Effector CD4-positive, alpha-beta T cell (primary cell): ENCODE results near the gene YBX3.
"Not testable (repeated sequence)": the region's sequence is repeated elsewhere in the genome, so short reads cannot be mapped to it uniquely, and the experiment has no call there.

ENCODE experiments used
- DNase-seq: peaks from one replicate; pipeline ENCODE4 v3.0.0-alpha.2; 2020
- total RNA-seq: gene quantifications from one replicate; lab custom pipeline; 2026; lab: John Stamatoyannopoulos, UW

Gene YBX3
- total RNA-seq: 51.8 reads per million, percentile 69 among the genes with 10 or more reads in this experiment

GRCh38 chr12:10722905-10723746 lies at the start of gene YBX3:
Gene YBX3 (minus strand): TSS chr12:10723323. CDS start chr12:10723111, 212 bp downstream.
- no peak for DNase-seq

- DNase-seq: no peak
Measured at GRCh38 chr12:10771132-10771733, 48.1 kb upstream of the YBX3 start.

GRCh38 chr12:10759657-10760056 lies 36.5 kb upstream of the YBX3 start:
- no peak for DNase-seq

- no peak for DNase-seq
Measured at GRCh38 chr12:10756194-10756593, 33.1 kb upstream of the YBX3 start.

- DNase-seq: no peak
Measured at GRCh38 chr12:10753059-10753458, 29.9 kb upstream of the YBX3 start.

- DNase-seq: no peak
Measured at GRCh38 chr12:10750385-10750727, 27.2 kb upstream of the YBX3 start.

GRCh38 chr12:10749700-10750384 lies 26.7 kb upstream of the YBX3 start:
- peak; percentile 45 for DNase-seq

GRCh38 chr12:10747730-10748129 lies 24.6 kb upstream of the YBX3 start:
- no peak for DNase-seq

- DNase-seq: not testable (repeated sequence)
Measured at GRCh38 chr12:10743420-10743819, 20.3 kb upstream of the YBX3 start.

- no peak for DNase-seq
Measured at GRCh38 chr12:10741845-10742244, 18.7 kb upstream of the YBX3 start.

GRCh38 chr12:10740182-10740581 lies 17.1 kb upstream of the YBX3 start:
- DNase-seq: no peak

GRCh38 chr12:10739157-10740118 lies 16.3 kb upstream of the YBX3 start:
- DNase-seq: no peak

GRCh38 chr12:10737249-10737648 lies 14.1 kb upstream of the YBX3 start:
- DNase-seq: no peak

GRCh38 chr12:10736463-10736862 lies 13.3 kb upstream of the YBX3 start:
- no peak for DNase-seq

- no peak for DNase-seq
Measured at GRCh38 chr12:10735428-10735827, 12.3 kb upstream of the YBX3 start.

- no peak for DNase-seq
Measured at GRCh38 chr12:10732549-10732948, 9.4 kb upstream of the YBX3 start.

- DNase-seq: no peak
Measured at GRCh38 chr12:10732066-10732465, 8.9 kb upstream of the YBX3 start.

GRCh38 chr12:10730559-10730958 lies 7.4 kb upstream of the YBX3 start:
- DNase-seq: no peak

GRCh38 chr12:10728091-10728490 lies 5.0 kb upstream of the YBX3 start:
- DNase-seq: no peak

- DNase-seq: no peak
Measured at GRCh38 chr12:10726945-10727344, 3.8 kb upstream of the YBX3 start.

GRCh38 chr12:10725003-10725402 lies 1.9 kb upstream of the YBX3 start:
- no peak for DNase-seq

GRCh38 chr12:10722502-10722904 lies 620 bp downstream of the YBX3 start:
- DNase-seq: peak; percentile 12
